Upper lobe of left lung (tissue), 4 donors: ENCODE data around the gene TST.

Experiments
- EP300 ChIP-seq, 4 donors: sonication (generic); formaldehyde crosslinking; IDR thresholded peaks; one replicate each; pipeline ENCODE4 v1.5.1; 2017; ENCODE audit warnings: antibody characterized with exemption in 4 of 4, control low read depth in 2 of 4
- POLR2A ChIP-seq, 4 donors: fragments of 450-650 bp; IDR thresholded peaks; one replicate each; pipeline ENCODE4 v1.5.1; 2016 to 2017; ENCODE audit warnings: antibody characterized with exemption in 4 of 4, mild to moderate bottlenecking in 2 of 4
- POLR2AphosphoS5 ChIP-seq, 2 donors: sonication (generic); formaldehyde crosslinking; IDR thresholded peaks; one replicate each; pipeline ENCODE4 v1.5.1; 2017; ENCODE audit warnings: antibody characterized with exemption in 2 of 2
- TF ChIP-seq, protein P1 (sequence below), 6 experiments: fragments of 450-650 bp in 4 of 6; fragments of 200-600 bp in 2 of 6; sonication (generic) in 2 of 6; IDR thresholded peaks; one replicate each; pipeline ENCODE4 v1.5.1; 2016 to 2019; ENCODE audit warnings: antibody characterized with exemption in 6 of 6

DNA sequence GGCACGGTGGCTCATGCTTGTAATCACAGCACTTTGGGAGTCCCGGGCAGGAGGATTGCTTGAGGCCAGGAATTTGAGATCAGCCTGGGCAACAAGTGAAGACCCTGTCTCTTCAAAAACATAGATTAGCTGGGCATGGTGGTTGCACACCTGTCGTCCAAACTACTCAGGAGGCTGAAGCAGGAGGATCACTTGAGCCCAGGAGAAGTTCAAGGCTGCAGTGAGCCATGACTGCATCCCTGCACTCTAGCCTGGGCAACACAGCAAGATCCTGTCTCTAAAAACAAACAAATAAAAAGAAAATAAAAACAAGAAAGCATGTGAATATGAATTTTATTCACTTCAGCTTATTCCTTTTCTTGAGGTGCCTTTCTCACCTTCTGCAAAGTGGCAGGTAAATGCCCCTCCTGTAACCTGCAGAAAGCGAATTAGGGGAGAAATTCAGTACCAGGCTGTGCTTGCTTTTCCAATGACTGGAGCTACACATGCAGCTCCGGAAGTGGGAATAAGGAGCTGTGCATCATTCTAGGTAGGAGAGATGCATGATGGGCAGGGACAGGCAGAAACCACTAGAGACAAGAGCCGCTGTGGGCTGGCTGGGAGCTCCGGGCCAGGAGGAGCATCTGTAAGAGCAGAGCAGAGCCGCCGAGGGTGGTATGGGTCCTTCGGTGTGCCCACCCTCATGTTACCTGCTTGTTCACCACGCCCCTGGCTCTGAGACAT, 17.6 kb upstream of the TST start:
- TF ChIP-seq, protein P1, sequence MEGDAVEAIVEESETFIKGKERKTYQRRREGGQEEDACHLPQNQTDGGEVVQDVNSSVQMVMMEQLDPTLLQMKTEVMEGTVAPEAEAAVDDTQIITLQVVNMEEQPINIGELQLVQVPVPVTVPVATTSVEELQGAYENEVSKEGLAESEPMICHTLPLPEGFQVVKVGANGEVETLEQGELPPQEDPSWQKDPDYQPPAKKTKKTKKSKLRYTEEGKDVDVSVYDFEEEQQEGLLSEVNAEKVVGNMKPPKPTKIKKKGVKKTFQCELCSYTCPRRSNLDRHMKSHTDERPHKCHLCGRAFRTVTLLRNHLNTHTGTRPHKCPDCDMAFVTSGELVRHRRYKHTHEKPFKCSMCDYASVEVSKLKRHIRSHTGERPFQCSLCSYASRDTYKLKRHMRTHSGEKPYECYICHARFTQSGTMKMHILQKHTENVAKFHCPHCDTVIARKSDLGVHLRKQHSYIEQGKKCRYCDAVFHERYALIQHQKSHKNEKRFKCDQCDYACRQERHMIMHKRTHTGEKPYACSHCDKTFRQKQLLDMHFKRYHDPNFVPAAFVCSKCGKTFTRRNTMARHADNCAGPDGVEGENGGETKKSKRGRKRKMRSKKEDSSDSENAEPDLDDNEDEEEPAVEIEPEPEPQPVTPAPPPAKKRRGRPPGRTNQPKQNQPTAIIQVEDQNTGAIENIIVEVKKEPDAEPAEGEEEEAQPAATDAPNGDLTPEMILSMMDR (IDR thresholded peaks at IDR 0.05) = no peak
- no peak for TF ChIP-seq POLR2AphosphoS5 (IDR thresholded peaks at IDR 0.05)
- no peak for TF ChIP-seq POLR2A (IDR thresholded peaks at IDR 0.05)
- TF ChIP-seq EP300 (IDR thresholded peaks at IDR 0.05) = no peak
